ENCODE measurements around the gene IL4I1.

IL4I1 gene

GRCh38 chr19:49866933-49867782 lies 29.5 kb downstream of the IL4I1 start, which contains the start of gene PNKP:
TSS of gene PNKP (minus strand) at chr19:49867576. CDS start at chr19:49867204, 372 bp downstream.
- DNase-seq (ENCODE audit: insufficient read length, low spot score) = peak; percentile 88

GRCh38 chr19:49864890-49865289 lies 31.8 kb downstream of the IL4I1 start:
- FAIRE-seq = peak; percentile 31

More at GRCh38 chr19:49866933-49867782, 29.5 kb downstream of the IL4I1 start, which contains the start of gene PNKP:
- FAIRE-seq = peak; percentile 84

GRCh38 chr19:49863935-49864320 lies 32.8 kb downstream of the IL4I1 start:
- DNase-seq (ENCODE audit: insufficient read length, low spot score) = no peak
- no peak for FAIRE-seq

More at GRCh38 chr19:49864890-49865289, 31.8 kb downstream of the IL4I1 start:
- DNase-seq (ENCODE audit: insufficient read length, low spot score) = no peak

- DNase-seq (ENCODE audit: insufficient read length, low spot score) = no peak
- no peak for FAIRE-seq
These were observed 33.3 kb downstream of the IL4I1 start for GRCh38 chr19:49863254-49863934.

- DNase-seq (ENCODE audit: insufficient read length, low spot score) (no peak), FAIRE-seq (no peak)
These were observed 34.1 kb downstream of the IL4I1 start for GRCh38 chr19:49862391-49863253.

GRCh38 chr19:49861541-49862378 lies 34.9 kb downstream of the IL4I1 start:
- FAIRE-seq (no peak), DNase-seq (ENCODE audit: insufficient read length, low spot score) (no peak)

GRCh38 chr19:49861107-49861506 lies 35.6 kb downstream of the IL4I1 start:
- FAIRE-seq = no peak

GRCh38 chr19:49860336-49861102 lies 36.2 kb downstream of the IL4I1 start:
- no peak for FAIRE-seq
- DNase-seq (ENCODE audit: insufficient read length, low spot score) = no peak

More at GRCh38 chr19:49861107-49861506, 35.6 kb downstream of the IL4I1 start:
- DNase-seq (ENCODE audit: insufficient read length, low spot score) = no peak

GRCh38 chr19:49859682-49860335 lies 36.9 kb downstream of the IL4I1 start:
- no peak for FAIRE-seq

GRCh38 chr19:49858088-49858985 lies 38.4 kb downstream of the IL4I1 start:
- DNase-seq (ENCODE audit: insufficient read length, low spot score) = no peak
- FAIRE-seq = no peak

More at GRCh38 chr19:49859682-49860335, 36.9 kb downstream of the IL4I1 start:
- no peak for DNase-seq (ENCODE audit: insufficient read length, low spot score)

GRCh38 chr19:49857838-49858087 lies 38.9 kb downstream of the IL4I1 start:
- no peak for DNase-seq (ENCODE audit: insufficient read length, low spot score)
- FAIRE-seq = no peak

GRCh38 chr19:49857061-49857837 lies 39.4 kb downstream of the IL4I1 start:
- FAIRE-seq (no peak), DNase-seq (ENCODE audit: insufficient read length, low spot score) (no peak)

- FAIRE-seq = no peak
- no peak for DNase-seq (ENCODE audit: insufficient read length, low spot score)
These were observed 40.1 kb downstream of the IL4I1 start for GRCh38 chr19:49856574-49857021.

- DNase-seq (ENCODE audit: insufficient read length, low spot score) = no peak
- no peak for FAIRE-seq
These were observed 40.8 kb downstream of the IL4I1 start for GRCh38 chr19:49855676-49856573.

- DNase-seq (ENCODE audit: insufficient read length, low spot score) (no peak), FAIRE-seq (no peak)
These were observed 41.4 kb downstream of the IL4I1 start for GRCh38 chr19:49855277-49855675.
